Ramos (cell line): Measurements from ENCODE around the gene UNC80.

Experiments
- in situ Hi-C: fragments of 300-500 bp; cut with MboI; formaldehyde crosslinking; loops from one replicate; pipeline ENCODE4 v1.14.3; 2022; ENCODE audit warnings: low sequenced_read_pairs; ENCODE audit not compliant: unreplicated experiment

Gene UNC80

GRCh38 chr2:209808521-209808920, 36.9 kb downstream of the UNC80 start:
- in situ Hi-C loops = no loop called here

DNA sequence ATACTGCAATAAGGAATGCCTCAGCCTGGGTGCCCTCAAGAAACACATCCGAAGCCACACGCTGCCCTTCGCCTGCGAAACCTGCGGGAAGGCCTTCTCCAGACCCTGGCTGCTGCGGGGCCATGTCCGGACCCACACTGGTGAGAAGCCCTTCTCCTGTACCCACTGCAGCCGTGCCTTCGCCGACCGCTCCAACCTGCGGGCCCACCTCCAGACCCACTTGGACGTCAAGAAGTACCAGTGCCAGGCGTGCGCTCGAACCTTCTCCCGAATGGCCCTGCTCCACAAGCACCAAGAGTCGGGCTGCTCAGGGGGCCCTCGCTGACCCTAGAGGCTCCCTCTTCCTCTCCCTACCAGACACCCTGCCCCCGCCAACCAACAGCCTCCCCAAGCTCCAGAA, 37.6 kb downstream of the UNC80 start:
- in situ Hi-C loops = no loop called here

GRCh38 chr2:209817844-209818271, 46.2 kb downstream of the UNC80 start:
- in situ Hi-C loops = no loop called here

DNA sequence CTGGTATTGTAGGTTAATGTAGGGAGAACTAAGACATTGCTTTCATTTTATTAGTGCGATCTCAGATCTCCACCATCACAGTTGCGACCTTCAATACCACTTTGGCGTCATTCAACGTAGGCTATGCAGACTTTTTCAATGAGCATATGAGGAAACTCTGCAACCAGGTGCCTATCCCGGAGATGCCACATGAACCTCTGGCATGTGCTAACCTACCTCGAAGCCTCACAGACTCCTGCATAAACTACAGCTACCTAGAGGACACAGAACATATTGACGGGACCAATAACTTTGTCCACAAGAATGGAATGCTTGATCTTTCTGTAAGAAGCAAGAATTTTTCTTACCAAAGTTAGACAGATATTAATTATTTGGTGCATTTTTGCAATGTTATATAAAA, 47.3 kb downstream of the UNC80 start:
- in situ Hi-C loops = no loop called here

DNA sequence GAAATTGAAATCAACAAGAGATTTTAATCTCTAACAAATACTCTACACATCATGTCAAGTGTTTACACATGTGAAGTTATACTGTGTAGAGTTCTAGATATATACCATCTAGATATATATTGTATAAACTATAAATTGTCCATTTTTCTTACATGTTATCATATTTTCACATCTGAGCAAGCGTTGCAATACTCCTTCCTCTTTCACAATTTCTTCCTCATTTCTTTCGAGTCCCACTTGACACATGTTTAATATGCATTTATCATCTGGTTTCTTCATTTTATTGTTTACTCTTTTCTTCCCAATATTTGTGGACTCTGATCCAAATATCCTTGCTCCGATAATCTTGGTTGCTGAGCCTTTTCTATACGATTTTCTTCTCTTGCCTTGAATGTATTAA, 50.2 kb downstream of the UNC80 start:
- in situ Hi-C loops = no loop called here

DNA sequence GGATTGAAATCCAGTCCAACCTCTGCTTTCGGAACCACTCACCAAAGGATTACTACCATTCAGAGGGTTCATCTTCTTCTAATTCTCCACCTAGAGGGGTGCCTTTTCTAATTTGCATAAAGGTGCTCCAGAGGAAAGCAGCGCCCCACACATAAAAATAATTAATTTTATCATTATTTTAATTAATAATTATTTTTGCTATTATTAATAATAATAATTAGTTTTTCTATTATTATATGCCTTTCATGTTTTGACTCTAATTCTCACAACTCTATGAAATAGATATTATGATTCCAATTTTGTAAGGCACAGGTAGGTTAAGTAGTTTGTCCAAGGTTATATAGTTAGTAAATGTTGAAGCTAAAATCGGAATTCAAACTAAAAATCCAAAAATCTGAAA, 51.9 kb downstream of the UNC80 start:
- in situ Hi-C loops = no loop called here

DNA sequence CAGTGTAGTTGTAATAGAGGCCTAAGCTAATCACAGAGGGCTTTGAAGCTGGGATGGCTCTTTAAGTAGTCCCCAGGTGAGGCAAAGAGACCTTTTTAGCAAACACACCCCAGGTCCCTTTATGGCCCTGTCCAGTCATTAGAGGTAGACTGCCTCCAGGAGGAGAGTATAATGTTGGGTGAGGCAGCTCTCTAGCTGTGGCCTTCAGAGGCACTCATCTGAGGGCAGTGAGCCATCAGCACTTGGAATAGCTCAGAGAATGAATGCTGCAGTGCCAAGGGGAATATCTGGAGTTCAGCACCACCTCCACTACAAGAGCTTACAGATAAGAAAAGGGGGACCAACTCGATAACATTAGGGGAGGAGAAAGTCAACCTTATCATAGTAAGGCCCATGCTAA, 52.8 kb downstream of the UNC80 start:
- in situ Hi-C loops = no loop called here

GRCh38 chr2:209830722-209831465, 59.3 kb downstream of the UNC80 start:
- in situ Hi-C loops = no loop called here

- in situ Hi-C loops = no loop called here
These were observed 63.1 kb downstream of the UNC80 start for GRCh38 chr2:209834767-209835166.

DNA sequence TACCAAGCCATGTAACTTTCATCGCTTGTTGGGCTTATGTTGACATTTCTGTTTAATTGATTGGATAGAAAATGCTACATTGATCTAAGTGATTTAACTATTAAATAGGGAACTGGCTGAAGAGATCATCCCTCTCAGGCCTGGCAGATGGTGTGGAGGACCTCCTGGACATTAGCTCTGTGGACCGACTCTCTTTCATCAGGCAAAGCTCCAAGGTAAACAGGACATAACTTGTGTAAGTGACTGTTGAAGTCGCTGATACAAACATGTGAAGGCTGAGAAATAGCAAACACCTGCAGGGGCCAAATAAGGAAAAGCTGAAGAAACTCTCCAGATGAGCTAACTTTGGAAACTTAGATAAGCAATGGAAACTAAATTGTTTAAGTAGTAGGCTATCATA, 68.8 kb downstream of the UNC80 start:
- in situ Hi-C loops = no loop called here

DNA sequence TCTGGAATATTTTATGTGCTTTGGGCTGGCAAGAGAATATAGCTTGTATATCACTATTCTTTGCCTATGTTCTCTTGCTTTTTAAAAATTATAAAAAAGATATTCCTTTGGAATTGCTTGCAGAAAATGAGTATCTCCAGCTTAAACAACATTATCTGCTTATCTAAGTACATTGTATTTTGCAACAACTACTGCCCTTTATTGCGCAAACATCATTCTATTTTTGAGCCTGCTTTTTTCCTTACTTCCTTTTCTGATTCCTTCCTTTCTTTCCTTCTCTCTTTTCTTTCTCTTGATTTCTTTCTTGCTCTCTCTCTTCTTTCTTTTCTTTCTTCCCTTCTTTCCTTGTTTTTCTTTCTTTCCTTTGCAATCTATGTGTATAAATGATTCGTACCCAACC, 74.0 kb downstream of the UNC80 start:
- in situ Hi-C loops = no loop called here

GRCh38 chr2:209864716-209865295, 93.2 kb downstream of the UNC80 start:
- in situ Hi-C loops = no loop called here

GRCh38 chr2:209868271-209868994, 96.8 kb downstream of the UNC80 start:
- in situ Hi-C loops = no loop called here

GRCh38 chr2:209870067-209870466, 98.4 kb downstream of the UNC80 start:
- in situ Hi-C loops = no loop called here

DNA sequence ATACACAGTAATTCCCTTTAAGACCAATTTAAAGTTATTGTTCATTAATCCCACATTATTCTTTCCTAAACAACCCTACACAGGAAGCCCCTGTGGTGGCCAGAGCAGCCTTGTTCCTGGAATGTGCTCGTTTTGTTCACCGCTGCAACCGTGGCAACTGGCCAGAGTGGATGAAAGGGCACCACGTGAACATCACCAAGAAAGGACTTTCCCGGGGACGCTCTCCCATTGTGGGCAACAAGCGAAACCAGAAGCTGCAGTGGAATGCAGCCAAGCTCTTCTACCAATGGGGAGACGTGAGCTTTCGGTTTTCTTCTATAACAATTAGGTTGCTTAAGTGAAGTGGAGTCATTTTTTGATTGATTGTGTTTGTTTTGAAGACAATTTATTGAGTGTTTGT, 101.0 kb downstream of the UNC80 start:
- in situ Hi-C loops = no loop called here

DNA sequence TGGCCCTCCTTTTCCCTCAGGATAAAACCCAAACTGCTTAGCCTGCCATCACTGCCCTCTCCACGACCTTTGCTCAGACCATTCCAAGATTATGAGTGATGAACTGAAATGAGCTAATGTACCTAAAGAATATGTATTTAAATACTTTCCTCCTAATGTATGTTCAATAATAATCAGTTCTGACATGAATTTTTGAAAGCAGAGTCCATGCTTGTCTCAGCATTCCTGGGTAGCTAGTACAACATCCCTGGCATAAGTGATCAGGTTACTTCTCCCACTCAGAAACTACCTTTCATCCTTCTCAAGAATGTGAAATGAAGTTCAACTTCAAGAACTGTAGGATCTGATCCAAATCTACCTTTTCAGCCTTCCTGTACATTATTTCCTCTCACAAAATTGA, 103.6 kb downstream of the UNC80 start:
- in situ Hi-C loops = no loop called here

GRCh38 chr2:209876211-209876610, 104.6 kb downstream of the UNC80 start:
- in situ Hi-C loops = no loop called here

- in situ Hi-C loops = no loop called here
These were observed 107.1 kb downstream of the UNC80 start for GRCh38 chr2:209878701-209879100.

GRCh38 chr2:209900638-209901037, 129.0 kb downstream of the UNC80 start:
- in situ Hi-C loops = no loop called here

- in situ Hi-C loops = no loop called here
These were observed 129.5 kb downstream of the UNC80 start for GRCh38 chr2:209901172-209901571.

- in situ Hi-C loops = no loop called here
These were observed 134.1 kb downstream of the UNC80 start for GRCh38 chr2:209905691-209906090.
